Colonic mucosa (tissue), 4 donors: ENCODE results near the gene AMPD1. TPM values are rescaled to one million over a fixed set of nuclear protein-coding genes. Genes with fewer than 3 reads are reported as not detected.

Source experiments
- DNase-seq: peaks from one replicate; pipeline ENCODE4 v3.0.0-alpha.2; 2020
- H3K27ac ChIP-seq: fragments of 200-600 bp; one replicate; pipeline ENCODE4 v1.8.0; 2021
- H3K27me3 ChIP-seq: fragments of 200-600 bp; one replicate; pipeline ENCODE4 v1.8.0; 2021
- H3K36me3 ChIP-seq: fragments of 200-600 bp; one replicate; pipeline ENCODE4 v1.8.0; 2021
- H3K4me1 ChIP-seq: fragments of 200-600 bp; one replicate; pipeline ENCODE4 v1.8.0; 2021; ENCODE audit warnings: mild to moderate bottlenecking
- H3K4me3 ChIP-seq: fragments of 200-600 bp; one replicate; pipeline ENCODE4 v1.8.0; 2021
- H3K9ac ChIP-seq, 2 donors: one replicate each; pipeline ENCODE4 v1.7.0; 2013; ENCODE audit warnings: control low read depth in 2 of 2, low read depth in 2 of 2, low read length in 2 of 2
- H3K9me3 ChIP-seq: fragments of 200-600 bp; one replicate; pipeline ENCODE4 v1.8.0; 2021
- CTCF ChIP-seq: fragments of 200-600 bp; IDR thresholded peaks from one replicate; pipeline ENCODE4 v1.8.0; 2022; ENCODE audit warnings: antibody characterized with exemption, mild to moderate bottlenecking
- intact Hi-C: fragments of 100-400 bp; cut with DNase I; formaldehyde crosslinking; loops from one replicate; pipeline ENCODE4 v1.14.1; 2022
- total RNA-seq, 2 donors: library from RNA; stranded (reverse); fragmentation: NEBNext Ultra II Directional in 1 of 2; extraction: Animal tissue kit (Norgen Biotek cat#: 25700) in 1 of 2; gene quantifications; one replicate each; pipeline ENCODE4 v1.2.1, GENCODE V29; 2021
- donor health status: healthy.
- donor health status: DM: no; HTN: no; CAD: no.
- donor health status: DM: no; HTN: no; CAD: no.

Gene AMPD1
- total RNA-seq, result 1 to 10 TPM in 1 of 2 donors, under 1 TPM in 1; 0.50 to 1.4 TPM

GRCh38 chr1:114695430-114696058 lies at the start of gene AMPD1:
AMPD1 (minus strand) TSS chr1:114695546; CDS start chr1:114695471, 75 bp downstream.
- Histone ChIP-seq H3K4me1 (no peaks in the 10 kb centered on the region), H3K9me3 (no peaks in the 10 kb centered on the region), H3K36me3 (no peaks in the 10 kb centered on the region), H3K27ac (no peak within 1 kb of the TSS), H3K4me3 (no peak within 1 kb of the TSS), H3K9ac (no peak within 1 kb of the TSS), H3K27me3 (no peaks in the 10 kb centered on the region)
- no peak for DNase-seq
- no peak for TF ChIP-seq CTCF
- intact Hi-C loops, result no loop called here

GRCh38 chr1:114741963-114742746 lies 46.8 kb upstream of the AMPD1 start:
- no peak overlapping the region for H3K27ac ChIP-seq
- H3K4me1 ChIP-seq, result no peaks in the 10 kb centered on the region
- intact Hi-C loops, result no loop called here
- no peak overlapping the region for H3K9ac ChIP-seq
- H3K9me3 ChIP-seq, result no peaks in the 10 kb centered on the region
- no peak for TF ChIP-seq CTCF
- DNase-seq, result no peak
- no peak overlapping the region for H3K4me3 ChIP-seq
- H3K27me3 ChIP-seq, result no peaks in the 10 kb centered on the region
- no peaks in the 10 kb centered on the region for H3K36me3 ChIP-seq

- Histone ChIP-seq H3K36me3 (peaks cover 5% of the 10 kb centered on the region), H3K4me1 (no peaks in the 10 kb centered on the region), H3K4me3 (no peak overlapping the region), H3K9ac (no peak overlapping the region), H3K27ac (no peak overlapping the region), H3K27me3 (no peaks in the 10 kb centered on the region), H3K9me3 (no peaks in the 10 kb centered on the region)
- DNase-seq, result no peak
- intact Hi-C loops, result no loop called here
- no peak for TF ChIP-seq CTCF
Observed at GRCh38 chr1:114740331-114740730, 45.0 kb upstream of the AMPD1 start.

- no peak for TF ChIP-seq CTCF
- intact Hi-C loops, result no loop called here
- Histone ChIP-seq H3K27ac (no peak overlapping the region), H3K36me3 (peaks cover 19% of the 10 kb centered on the region), H3K9ac (no peak overlapping the region), H3K9me3 (no peaks in the 10 kb centered on the region), H3K4me3 (no peak overlapping the region), H3K4me1 (no peaks in the 10 kb centered on the region), H3K27me3 (no peaks in the 10 kb centered on the region)
- DNase-seq, result peak; percentile 68
Observed at GRCh38 chr1:114737314-114737849, 42.0 kb upstream of the AMPD1 start.

- Histone ChIP-seq H3K36me3 (peaks cover 25% of the 10 kb centered on the region), H3K9ac (no peak overlapping the region), H3K27me3 (no peaks in the 10 kb centered on the region), H3K4me1 (no peaks in the 10 kb centered on the region), H3K27ac (no peak overlapping the region), H3K4me3 (no peak overlapping the region), H3K9me3 (no peaks in the 10 kb centered on the region)
- DNase-seq, result no peak
- intact Hi-C loops, result no loop called here
- TF ChIP-seq CTCF, result no peak
Observed at GRCh38 chr1:114735479-114735878, 40.1 kb upstream of the AMPD1 start.
